ENCODE data around the gene ZNF892. TPM values are rescaled to one million over a fixed set of nuclear protein-coding genes. Genes with fewer than 3 reads are reported as not detected.

Gene ZNF892
- 10 to 100 TPM in 4 of 8 experiments, 1 to 10 TPM in 4; 2.5 to 12.4 (median 9.7) TPM for total RNA-seq

DNA sequence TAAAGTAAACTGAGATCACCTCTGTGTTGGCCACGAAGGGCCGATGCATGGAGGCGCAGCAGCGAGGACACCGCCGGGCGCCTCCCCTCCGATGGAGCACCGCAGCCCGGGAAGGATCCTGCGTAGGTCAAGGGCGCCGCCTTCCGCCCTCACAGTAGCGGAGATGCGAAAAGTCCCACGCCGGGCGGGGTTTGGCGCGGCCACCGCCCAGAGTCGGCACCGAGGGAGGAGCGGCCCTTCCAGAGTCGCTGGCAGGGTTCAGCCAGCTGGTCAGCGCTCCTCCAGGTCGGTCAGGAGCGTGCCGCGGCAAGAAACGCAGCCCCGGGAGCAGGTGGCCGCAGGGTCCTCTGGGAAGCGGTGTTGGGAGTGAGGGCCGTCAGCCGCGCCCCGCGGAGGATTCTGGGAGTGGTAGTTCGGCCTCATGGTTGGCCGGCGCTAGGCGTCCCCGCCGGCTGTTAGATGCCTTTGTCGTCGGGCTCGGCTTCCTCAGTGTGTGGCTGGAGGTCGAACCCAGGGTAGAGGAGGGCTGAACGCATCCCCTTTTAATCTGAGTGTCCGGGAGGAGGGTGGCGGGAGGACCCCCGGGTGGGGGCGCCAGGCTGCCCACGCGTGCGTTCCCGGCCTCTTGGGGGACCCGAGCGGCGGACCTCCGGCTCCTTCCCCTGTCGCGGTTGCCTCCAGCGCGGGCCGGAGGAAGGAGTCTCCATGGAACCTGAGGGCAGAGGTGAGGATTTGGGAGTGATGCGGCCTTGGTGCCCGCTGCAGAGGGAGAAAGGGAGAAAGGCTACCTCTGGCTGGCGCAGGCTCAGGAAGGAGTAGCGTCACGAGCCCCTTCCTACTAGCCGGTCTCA, at the start of gene ZNF892:
Gene ZNF892, plus strand, starts transcription at position 411 of the 851 bp plus-strand sequence. Its CDS starts 295 bp downstream, at position 706.
- Histone ChIP-seq H3K27ac (peak within 1 kb of the TSS; percentile 70 to 74), H3K4me1 (replicated peaks in 1 of 2) (peaks cover 8 to 15% of the 10 kb centered on the region in 2 donors), H3K4me3 (peak within 1 kb of the TSS; percentile 56 to 85 (median 63))
- ATAC-seq (replicated peaks in 6 of 8): peak; percentile 91 to 99 (median 98)
- in situ Hi-C loops (cut with MboI; ENCODE audit: low pct_unique_long_range_greater_than_20kb in 2 of 9, low sequenced_read_pairs in 9 of 9, unreplicated experiment in 9 of 9): no loop called here
- WGBS, 10 experiments: 0 to 3% (median 1%) methylated on average over 8 to 33 of the region's 74 CpGs; no CpG with 5 or more reads in 5 of the 10 experiments

DNA sequence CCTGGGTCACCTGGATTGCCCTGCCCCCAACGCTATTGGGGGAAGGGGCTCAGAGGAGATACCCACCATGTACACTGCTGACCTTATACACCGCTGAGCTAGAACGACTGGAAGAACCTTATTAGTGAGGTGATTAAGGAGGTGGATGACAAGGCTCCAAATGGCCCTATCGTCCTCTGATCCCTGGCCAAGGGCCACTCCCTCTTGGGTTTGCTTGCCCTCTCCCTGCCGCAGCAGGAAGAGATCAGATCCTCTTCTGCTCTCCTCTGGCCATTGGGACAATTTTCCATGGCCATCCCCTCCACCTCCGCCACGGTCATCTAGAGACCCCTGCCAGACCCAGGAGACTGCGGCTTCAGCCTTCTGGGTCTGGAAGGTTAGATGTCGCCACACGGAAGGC, 48.9 kb upstream of the ZNF892 start:
- H3K27ac ChIP-seq: peak overlapping the region in 1 of 2 donors; percentile 56
- in situ Hi-C loops (cut with MboI; ENCODE audit: low pct_unique_long_range_greater_than_20kb in 2 of 9, low sequenced_read_pairs in 9 of 9, unreplicated experiment in 9 of 9): no loop called here
- H3K4me1 ChIP-seq (replicated peaks in 1 of 2): peaks cover 8 to 9% of the 10 kb centered on the region in 2 donors
- 30 to 61% (median 53%) methylated on average over 2 to 9 of the region's 10 CpGs; no CpG with 5 or more reads in 5 of the 10 experiments for WGBS, 10 experiments
- ATAC-seq (replicated peaks in 6 of 8): no peak
- peak overlapping the region; percentile 54 to 75 (median 60) for H3K4me3 ChIP-seq

DNA sequence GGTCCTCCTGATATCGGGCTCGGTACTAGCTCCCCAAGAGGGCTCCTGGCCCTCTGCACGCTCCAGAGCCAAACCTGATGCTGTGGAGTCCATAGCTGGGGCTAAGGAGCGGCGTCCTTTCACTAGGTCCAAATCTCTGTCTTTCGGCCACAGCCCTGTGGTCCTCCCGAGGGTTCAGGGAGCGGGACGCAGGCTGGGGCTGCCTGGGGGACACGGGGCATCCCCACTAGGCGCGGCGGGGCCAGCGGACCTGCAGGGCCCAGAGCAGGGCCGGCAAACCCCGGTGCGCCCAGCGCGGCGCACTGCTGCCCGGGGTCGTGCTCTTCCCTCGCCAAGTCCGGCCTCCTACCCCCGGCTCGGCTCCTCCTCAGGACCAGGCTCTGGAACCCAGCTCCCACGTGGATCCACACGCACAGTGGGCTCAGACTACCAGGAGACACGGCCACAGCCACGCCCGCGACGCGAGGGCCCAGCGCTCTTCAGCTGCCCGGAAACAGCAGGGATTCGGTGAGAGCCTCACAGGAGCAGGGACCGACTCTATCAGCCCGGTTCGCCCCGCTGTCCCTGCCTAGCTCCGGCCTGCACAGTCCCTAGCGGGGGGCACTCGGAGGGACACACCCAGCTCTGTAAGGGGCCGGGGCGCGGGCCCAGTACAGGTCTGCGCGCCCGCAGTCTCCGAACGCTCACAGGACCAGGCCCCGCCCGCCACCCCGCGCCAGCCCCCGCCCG, 48.3 kb upstream of the ZNF892 start:
- peak; percentile 75 to 91 (median 88) for ATAC-seq (replicated peaks in 6 of 8)
- Histone ChIP-seq H3K4me3 (peak overlapping the region; percentile 54 to 75 (median 60)), H3K27ac (peak overlapping the region; percentile 56 to 71), H3K4me1 (replicated peaks in 1 of 2) (peaks cover 8 to 9% of the 10 kb centered on the region in 2 donors)
- in situ Hi-C loops (cut with MboI; ENCODE audit: low pct_unique_long_range_greater_than_20kb in 2 of 9, low sequenced_read_pairs in 9 of 9, unreplicated experiment in 9 of 9): no loop called here
- 0 to 9% (median 7%) methylated on average over 3 to 8 of the region's 58 CpGs; no CpG with 5 or more reads in 7 of the 10 experiments for WGBS, 10 experiments

DNA sequence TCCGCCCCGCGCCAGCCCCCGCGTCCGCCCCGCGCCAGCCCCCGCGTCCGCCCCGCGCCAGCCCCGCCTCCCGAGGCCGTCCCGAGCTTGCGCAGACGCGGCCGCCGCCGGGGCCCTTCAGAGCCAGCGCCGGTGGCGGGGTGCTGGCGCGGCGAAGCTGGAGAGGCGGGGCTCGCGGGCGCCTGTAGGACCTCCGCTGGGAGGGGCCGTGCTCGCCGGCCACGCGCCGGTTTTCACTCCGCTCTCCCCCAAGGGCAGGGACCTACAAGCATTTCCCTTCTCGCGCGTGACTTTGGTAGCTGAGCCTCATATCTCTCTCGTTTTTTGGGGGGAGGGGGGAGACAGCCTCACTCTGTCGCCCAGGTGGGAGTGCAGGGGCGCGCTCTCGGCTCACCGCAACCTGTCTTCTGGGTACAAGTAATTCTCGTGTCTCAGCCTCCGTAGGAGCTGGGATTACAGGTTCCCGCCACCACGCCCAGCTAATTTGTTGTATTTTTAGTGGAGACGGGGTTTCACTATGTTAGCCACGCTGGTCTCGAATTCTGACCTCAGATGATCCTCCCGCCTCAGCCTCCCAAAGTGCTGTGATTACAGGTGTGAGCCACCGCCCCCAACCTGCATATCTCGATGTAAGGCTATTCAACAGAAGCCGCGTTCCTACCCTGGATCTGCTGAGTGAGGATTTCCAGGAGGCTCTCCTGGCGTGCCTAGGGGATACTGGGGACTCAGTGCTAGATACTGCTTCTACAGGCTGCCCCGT, 47.5 kb upstream of the ZNF892 start, which contains the start of gene ZNF514:
Gene ZNF514, minus strand, starts transcription at position 159 of the 760 bp plus-strand sequence. CDS start 6,595 bp downstream, outside the sequence.
- H3K4me1 ChIP-seq (replicated peaks in 1 of 2): peaks cover 9 to 15% of the 10 kb centered on the region in 2 donors
- 20 to 53% (median 48%) methylated on average over 1 to 12 of the region's 64 CpGs; no CpG with 5 or more reads in 6 of the 10 experiments for WGBS, 10 experiments
- peak; percentile 77 to 90 (median 84) for ATAC-seq (replicated peaks in 6 of 8)
- in situ Hi-C loops (cut with MboI; ENCODE audit: low pct_unique_long_range_greater_than_20kb in 2 of 9, low sequenced_read_pairs in 9 of 9, unreplicated experiment in 9 of 9): no loop called here
- peak within 1 kb of the TSS; percentile 56 to 71 for H3K27ac ChIP-seq
- peak within 1 kb of the TSS; percentile 54 to 75 (median 60) for H3K4me3 ChIP-seq

DNA sequence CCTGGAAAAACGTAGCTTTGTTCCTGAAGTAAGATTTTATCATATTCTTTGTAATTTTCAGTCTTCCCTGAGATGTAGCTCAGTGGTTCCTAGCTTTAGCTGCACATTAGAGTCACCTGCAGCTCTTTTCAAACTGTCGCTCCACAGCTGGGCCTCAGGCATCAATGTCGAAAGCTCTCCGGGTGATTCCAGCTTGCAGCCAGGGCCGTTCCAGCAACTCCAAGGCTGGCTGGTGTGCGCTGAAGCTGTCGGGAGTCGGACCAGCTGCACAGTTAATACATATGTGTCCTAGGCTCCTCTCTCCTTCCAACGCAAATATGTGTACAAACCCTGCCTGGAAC, 42.3 kb upstream of the ZNF892 start:
- no peak for ATAC-seq (replicated peaks in 6 of 8)
- Histone ChIP-seq H3K4me3 (peak overlapping the region; percentile 71 to 98 (median 84)), H3K4me1 (replicated peaks in 1 of 2) (peaks cover 4 to 11% of the 10 kb centered on the region in 2 donors), H3K27ac (peak overlapping the region; percentile 95 to 96)
- in situ Hi-C loops (cut with MboI; ENCODE audit: low pct_unique_long_range_greater_than_20kb in 2 of 9, low sequenced_read_pairs in 9 of 9, unreplicated experiment in 9 of 9): no loop called here
- WGBS, 10 experiments: 0 to 7% (median 0%) methylated on average over 1 to 9 of the region's 9 CpGs; no CpG with 5 or more reads in 2 of the 10 experiments

DNA sequence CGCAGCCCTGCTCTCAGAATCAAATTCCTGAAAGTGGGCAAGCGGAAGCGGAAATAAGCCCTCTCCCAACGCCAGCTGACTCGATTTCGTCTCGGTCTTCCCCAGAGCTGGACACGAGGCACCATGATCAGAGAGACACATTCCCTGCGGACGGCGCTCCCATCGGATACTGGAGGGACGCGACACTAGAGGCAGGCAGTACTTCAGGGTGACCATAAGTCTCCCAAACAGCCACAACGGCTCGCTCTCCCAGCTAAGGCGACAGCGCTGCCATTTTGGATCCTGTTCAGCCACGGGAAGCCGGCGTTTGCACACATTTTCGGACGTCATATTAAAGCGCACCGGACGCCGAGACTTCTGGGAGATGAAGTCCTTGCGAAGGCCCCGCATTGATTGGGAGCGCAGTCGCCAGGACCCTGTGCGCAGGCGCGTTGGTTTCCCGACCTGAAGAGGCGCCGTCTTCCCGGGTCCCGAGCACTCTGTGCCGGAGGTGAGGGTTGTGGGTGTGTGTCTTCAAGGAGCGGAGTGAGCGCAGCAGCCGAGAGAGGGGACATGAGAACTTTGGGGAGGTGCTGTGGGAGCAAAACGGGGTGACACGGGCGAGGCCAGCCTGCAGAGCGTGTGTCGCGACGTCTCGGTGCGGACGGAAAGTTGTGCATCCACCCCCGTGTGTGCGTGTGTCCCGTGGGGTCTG, 41.8 kb upstream of the ZNF892 start, which contains the start of gene ZNF2:
Gene ZNF2, plus strand, starts transcription at position 439 of the 694 bp plus-strand sequence. CDS start 10,418 bp downstream, outside the sequence.
- H3K27ac ChIP-seq: peak within 1 kb of the TSS; percentile 95 to 96

DNA sequence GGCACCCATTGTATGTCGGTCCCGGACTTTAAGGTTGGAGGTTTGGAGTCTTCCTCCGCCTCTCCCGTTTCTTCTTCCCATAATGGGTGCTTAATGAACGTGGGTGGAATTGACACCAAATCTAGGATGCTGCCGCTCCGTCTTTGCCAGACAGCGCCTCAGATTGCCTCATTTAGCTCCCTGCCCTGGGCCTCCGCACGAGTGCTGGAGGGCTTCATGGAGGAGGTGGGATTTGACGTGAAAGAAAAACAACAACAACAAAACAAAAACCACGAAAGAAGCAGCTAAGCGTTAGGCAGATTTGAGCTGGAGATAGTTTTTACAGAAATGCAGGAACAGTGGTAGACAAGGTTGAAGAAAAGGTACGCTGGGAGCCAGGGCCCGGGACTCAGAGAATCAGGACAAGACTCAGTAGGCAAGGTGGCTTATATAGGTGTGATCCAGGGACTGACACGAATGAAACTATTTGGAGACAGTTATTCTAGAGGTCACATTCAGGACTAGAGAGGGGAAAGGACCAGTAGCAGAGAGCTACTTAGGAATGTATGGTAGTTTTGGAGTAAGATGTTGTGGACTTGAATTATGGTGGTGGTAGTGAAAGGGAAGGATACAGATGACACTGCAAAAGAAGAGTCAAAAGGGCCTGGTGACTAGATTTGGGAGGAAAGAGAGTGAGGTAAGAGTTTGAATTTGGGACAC, 41.1 kb upstream of the ZNF892 start:
- in situ Hi-C loops (cut with MboI; ENCODE audit: low pct_unique_long_range_greater_than_20kb in 2 of 9, low sequenced_read_pairs in 9 of 9, unreplicated experiment in 9 of 9): no loop called here
- H3K27ac ChIP-seq: no peak overlapping the region
- H3K4me3 ChIP-seq: peak overlapping the region; percentile 71 to 98 (median 84)
- 0 to 20% (median 13%) methylated on average over 1 to 14 of the region's 16 CpGs; no CpG with 5 or more reads in 2 of the 10 experiments for WGBS, 10 experiments
- H3K4me1 ChIP-seq (replicated peaks in 1 of 2): peaks cover 4 to 11% of the 10 kb centered on the region in 2 donors
- peak in 4 of 8 experiments; percentile 13 to 31 (median 23) for ATAC-seq (replicated peaks in 6 of 8)

More for the DNA sequence above, 41.8 kb upstream of the ZNF892 start, which contains the start of gene ZNF2:
- ATAC-seq (replicated peaks in 6 of 8): peak; percentile 94 to 99 (median 98)
- peak within 1 kb of the TSS; percentile 71 to 98 (median 84) for H3K4me3 ChIP-seq
- WGBS, 10 experiments: 0% methylated on average over 1 to 18 of the region's 56 CpGs; no CpG with 5 or more reads in 4 of the 10 experiments
- in situ Hi-C loops (cut with MboI; ENCODE audit: low pct_unique_long_range_greater_than_20kb in 2 of 9, low sequenced_read_pairs in 9 of 9, unreplicated experiment in 9 of 9): no loop called here
- peaks cover 4 to 11% of the 10 kb centered on the region in 2 donors for H3K4me1 ChIP-seq (replicated peaks in 1 of 2)

DNA sequence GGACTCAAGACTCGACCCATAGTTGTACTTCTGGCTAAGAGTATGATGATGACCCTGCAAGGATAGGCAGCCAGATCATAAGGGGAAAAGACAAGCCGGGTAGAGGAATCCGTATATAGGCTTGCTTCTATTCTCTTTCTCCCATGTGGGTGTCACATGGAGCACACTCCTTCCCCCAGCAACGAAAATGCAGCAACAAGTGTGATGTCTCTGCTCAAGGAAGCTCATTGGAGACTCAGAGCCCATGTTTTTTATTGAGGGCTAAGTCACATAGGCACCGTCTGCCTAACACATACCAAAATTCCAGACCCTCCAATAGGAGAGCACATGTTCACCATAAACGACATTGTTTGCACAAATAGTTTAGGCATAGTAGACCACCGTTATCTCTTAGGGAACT, 35.4 kb upstream of the ZNF892 start:
- in situ Hi-C loops (cut with MboI; ENCODE audit: low pct_unique_long_range_greater_than_20kb in 2 of 9, low sequenced_read_pairs in 9 of 9, unreplicated experiment in 9 of 9): no loop called here

DNA sequence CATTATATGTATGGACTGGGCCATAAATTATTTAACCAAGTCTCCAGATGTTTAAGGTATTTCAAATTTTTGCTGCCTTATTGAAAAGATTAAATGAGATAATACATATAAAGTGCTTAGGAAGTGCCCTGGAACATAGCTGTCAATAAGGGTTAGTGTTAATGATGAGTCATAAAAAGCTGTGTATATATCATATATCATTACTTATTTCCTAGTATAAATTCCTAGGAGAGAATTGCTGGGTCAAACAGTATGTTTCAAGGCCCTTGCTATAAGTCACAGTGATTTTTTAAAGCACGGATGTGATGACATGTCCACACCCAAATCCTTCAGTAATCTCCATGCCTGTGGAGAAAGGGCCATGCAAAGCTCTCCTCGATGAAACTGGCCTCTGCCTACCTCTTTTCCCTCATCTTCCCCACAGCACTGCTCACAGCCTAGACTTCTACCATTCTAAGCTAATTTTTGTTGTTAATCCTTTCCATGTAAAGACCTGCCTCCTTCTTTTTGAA, 33.2 kb upstream of the ZNF892 start:
- H3K4me1 ChIP-seq (replicated peaks in 1 of 2): no peaks in the 10 kb centered on the region
- no peak overlapping the region for H3K4me3 ChIP-seq
- in situ Hi-C loops (cut with MboI; ENCODE audit: low pct_unique_long_range_greater_than_20kb in 2 of 9, low sequenced_read_pairs in 9 of 9, unreplicated experiment in 9 of 9): no loop called here
- H3K27ac ChIP-seq: no peak overlapping the region
- peak in 3 of 8 experiments; percentile 48 to 66 (median 56) for ATAC-seq (replicated peaks in 6 of 8)
- 81 to 92% (median 86%) methylated on average over 1 to 2 of the region's 2 CpGs; no CpG with 5 or more reads in 5 of the 10 experiments for WGBS, 10 experiments

More for the DNA sequence above, 35.4 kb upstream of the ZNF892 start:
- Histone ChIP-seq H3K27ac (no peak overlapping the region), H3K4me3 (no peak overlapping the region), H3K4me1 (replicated peaks in 1 of 2) (no peaks in the 10 kb centered on the region)
- WGBS, 10 experiments: 0 to 90% (median 66%) methylated on average over 1 to 6 of the region's 7 CpGs; no CpG with 5 or more reads in 1 of the 10 experiments
- ATAC-seq (replicated peaks in 6 of 8): peak in 2 of 8 experiments; percentile 55 to 81

DNA sequence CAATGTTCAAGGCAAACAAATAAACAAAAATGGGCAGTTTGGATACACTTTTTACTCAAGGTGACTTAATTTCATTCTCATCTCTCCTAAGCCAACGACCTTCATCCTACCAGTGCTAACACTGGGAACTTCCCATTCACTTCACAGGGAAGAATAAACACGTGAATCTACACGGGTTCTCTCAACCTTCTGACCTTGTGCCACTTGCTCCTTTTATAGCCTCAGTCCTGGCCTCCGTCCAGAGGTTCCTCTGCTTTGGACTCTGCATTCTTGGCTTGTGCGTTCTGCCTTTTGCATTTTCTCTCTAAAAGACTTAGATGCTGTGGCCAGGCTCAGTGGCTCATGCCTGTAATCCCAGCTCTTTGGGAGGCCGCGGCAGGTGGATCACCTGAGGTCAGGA, 27.9 kb upstream of the ZNF892 start:
- 67 to 100% (median 91%) methylated on average over 2 to 7 of the region's 7 CpGs for WGBS, 10 experiments
- Histone ChIP-seq H3K27ac (no peak overlapping the region), H3K4me3 (no peak overlapping the region), H3K4me1 (replicated peaks in 1 of 2) (no peaks in the 10 kb centered on the region)
- in situ Hi-C loops (cut with MboI; ENCODE audit: low pct_unique_long_range_greater_than_20kb in 2 of 9, low sequenced_read_pairs in 9 of 9, unreplicated experiment in 9 of 9): loop anchor here in 1 of 9 experiments (25.0 kb wide), 1 partner anchor 133 kb away; no protein-coding TSS in a partner anchor
- ATAC-seq (replicated peaks in 6 of 8): no peak

DNA sequence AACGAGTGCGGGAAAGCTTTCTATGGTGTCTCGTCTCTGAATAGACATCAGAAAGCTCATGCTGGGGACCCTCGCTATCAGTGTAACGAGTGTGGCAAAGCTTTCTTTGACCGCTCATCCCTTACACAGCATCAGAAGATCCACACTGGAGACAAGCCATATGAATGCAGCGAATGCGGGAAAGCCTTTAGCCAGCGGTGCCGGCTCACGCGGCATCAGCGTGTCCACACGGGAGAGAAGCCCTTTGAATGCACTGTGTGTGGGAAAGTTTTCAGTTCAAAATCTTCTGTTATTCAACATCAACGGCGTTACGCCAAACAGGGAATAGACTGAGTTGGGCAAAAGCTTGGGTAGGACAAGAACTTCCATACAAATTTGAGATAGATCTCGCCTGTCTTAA, 25.5 kb upstream of the ZNF892 start:
- no peak overlapping the region for H3K4me3 ChIP-seq
- 95 to 100% (median 97%) methylated on average over 4 to 17 of the region's 18 CpGs; no CpG with 5 or more reads in 2 of the 10 experiments for WGBS, 10 experiments
- in situ Hi-C loops (cut with MboI; ENCODE audit: low pct_unique_long_range_greater_than_20kb in 2 of 9, low sequenced_read_pairs in 9 of 9, unreplicated experiment in 9 of 9): loop anchor here in 1 of 9 experiments (25.0 kb wide), 1 partner anchor 131 kb away; no protein-coding TSS in a partner anchor

More for the DNA sequence above, 25.5 kb upstream of the ZNF892 start:
- H3K27ac ChIP-seq: no peak overlapping the region
- no peaks in the 10 kb centered on the region for H3K4me1 ChIP-seq (replicated peaks in 1 of 2)
- ATAC-seq (replicated peaks in 6 of 8): no peak
